ENCODE data around the gene CFAP54. TPM values are rescaled to one million over a fixed set of nuclear protein-coding genes. Genes with fewer than 3 reads are reported as not detected.

Gene CFAP54
- total RNA-seq, 1 donor from 2014 or later = 0.64 TPM

DNA sequence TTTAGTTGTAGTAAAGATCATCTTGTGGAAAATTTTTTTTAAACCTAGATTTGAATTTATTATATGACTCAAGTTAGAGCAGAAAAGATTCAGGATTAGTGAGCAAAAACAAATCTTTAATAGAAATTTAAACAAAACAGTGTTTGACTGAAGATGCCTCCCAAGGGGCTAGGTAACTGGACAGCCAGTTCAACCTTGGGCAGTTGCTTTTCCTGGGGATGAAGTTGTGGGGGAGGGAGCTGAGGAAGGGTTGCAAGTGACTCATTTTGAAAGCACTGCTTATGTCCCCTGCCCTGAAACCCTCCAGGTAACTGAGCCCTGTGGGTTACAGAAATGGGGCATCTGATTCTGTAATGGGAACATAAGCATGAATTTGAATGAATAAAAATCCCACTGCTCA lies 13.1 kb downstream of the CFAP54 start:
- ChIA-PET CTCF (interaction anchor here (0.9 to 1.1 kb wide), 2 partner anchors 13 to 102 kb away, joined by 3 read pairs; partner anchors contain the start of genes CDK17 and CFAP54), POLR2A (interaction anchor here (1.1 to 2.2 kb wide), 2 partner anchors 14 to 103 kb away, joined by 3 to 12 read pairs; partner anchors contain the start of gene CDK17)
- Mint-ChIP-seq H3K4me1 (peaks cover 32% of the 10 kb centered on the region), H3K27me3 (no peaks in the 10 kb centered on the region), H3K27ac (peak overlapping the region; percentile 71), H3K36me3 (ENCODE audit: low read depth) (no peaks in the 10 kb centered on the region), H3K4me3 (no peak overlapping the region), H3K9me3 (no peaks in the 10 kb centered on the region)
- DNase-seq (no peak), ATAC-seq (ENCODE audit: low read depth) (no peak)
- TF ChIP-seq, protein P1, sequence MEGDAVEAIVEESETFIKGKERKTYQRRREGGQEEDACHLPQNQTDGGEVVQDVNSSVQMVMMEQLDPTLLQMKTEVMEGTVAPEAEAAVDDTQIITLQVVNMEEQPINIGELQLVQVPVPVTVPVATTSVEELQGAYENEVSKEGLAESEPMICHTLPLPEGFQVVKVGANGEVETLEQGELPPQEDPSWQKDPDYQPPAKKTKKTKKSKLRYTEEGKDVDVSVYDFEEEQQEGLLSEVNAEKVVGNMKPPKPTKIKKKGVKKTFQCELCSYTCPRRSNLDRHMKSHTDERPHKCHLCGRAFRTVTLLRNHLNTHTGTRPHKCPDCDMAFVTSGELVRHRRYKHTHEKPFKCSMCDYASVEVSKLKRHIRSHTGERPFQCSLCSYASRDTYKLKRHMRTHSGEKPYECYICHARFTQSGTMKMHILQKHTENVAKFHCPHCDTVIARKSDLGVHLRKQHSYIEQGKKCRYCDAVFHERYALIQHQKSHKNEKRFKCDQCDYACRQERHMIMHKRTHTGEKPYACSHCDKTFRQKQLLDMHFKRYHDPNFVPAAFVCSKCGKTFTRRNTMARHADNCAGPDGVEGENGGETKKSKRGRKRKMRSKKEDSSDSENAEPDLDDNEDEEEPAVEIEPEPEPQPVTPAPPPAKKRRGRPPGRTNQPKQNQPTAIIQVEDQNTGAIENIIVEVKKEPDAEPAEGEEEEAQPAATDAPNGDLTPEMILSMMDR (IDR thresholded peaks at IDR 0.05) = no peak
- intact Hi-C loops (cut with micrococcal nuclease) = loop anchor here (1.0 kb wide), 1 partner anchor 13 kb away; the partner anchor contains the start of gene CFAP54

DNA sequence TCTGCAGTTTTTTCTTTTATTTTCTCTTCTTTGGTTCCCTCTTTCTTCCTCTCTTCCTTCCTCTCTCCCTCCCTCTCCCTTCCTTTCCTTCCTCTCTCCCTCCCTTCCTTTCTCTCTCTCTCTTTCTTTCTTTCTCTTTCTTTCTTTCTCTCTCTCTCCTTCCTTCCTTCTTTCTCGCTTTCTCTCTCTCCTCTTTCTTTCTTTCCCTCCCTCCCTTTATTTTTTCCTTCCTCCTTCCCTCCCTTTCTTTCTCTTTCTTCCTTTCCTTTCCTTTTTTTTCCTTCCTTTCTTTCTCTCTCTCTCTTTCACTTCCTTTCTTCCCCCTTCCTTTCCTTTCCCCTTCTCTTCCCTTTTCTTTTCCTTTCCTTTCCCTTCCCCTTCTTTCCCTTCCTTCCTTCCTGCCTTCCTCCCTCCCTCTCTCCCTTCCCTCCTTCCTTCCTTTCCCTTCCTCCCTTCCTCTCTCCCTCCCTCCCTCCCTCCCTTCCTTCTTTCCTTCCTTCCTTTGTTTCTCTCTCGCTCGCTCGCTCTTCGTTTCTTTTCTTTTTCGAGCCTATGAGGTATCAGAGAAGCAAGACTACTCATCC lies 13.7 kb downstream of the CFAP54 start:
- H3K27ac Mint-ChIP-seq = no peak overlapping the region
- H3K4me3 Mint-ChIP-seq = no peak overlapping the region
- H3K4me1 Mint-ChIP-seq = peaks cover 32% of the 10 kb centered on the region
- TF ChIP-seq, protein P1 (IDR thresholded peaks at IDR 0.05) = no peak
- no peaks in the 10 kb centered on the region for H3K9me3 Mint-ChIP-seq
- intact Hi-C loops (cut with micrococcal nuclease) = loop anchor here (1.0 kb wide), 1 partner anchor 14 kb away; the partner anchor contains the start of gene CFAP54
- H3K36me3 Mint-ChIP-seq (ENCODE audit: low read depth) = no peaks in the 10 kb centered on the region
- ChIA-PET CTCF (no interaction called here), POLR2A (interaction anchor here (1.1 kb wide), 1 partner anchor 14 kb away, joined by 3 read pairs; no protein-coding TSS in a partner anchor)
- ATAC-seq (ENCODE audit: low read depth) (no peak), DNase-seq (no peak)
- no peaks in the 10 kb centered on the region for H3K27me3 Mint-ChIP-seq

DNA sequence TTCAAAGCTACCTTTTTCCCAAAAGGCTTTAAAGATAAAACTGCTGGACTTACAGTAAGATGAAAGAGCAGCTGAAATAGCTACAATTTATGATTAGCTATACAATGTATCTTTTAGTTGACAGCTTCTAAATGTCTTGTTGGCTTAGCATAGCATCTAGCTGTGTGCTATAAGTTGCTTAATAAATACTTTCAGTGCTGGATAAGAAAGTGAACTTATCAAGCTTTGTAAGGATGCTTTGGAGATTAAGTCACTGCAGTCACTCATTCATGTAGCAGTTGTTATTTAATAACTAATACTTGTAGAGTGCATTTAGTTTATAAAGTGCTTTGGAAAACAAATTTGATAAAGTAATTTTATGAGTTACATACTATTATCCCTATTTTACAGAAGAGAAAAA lies 14.6 kb downstream of the CFAP54 start:
- intact Hi-C loops (cut with micrococcal nuclease) = no loop called here
- TF ChIP-seq, protein P1 (IDR thresholded peaks at IDR 0.05) = no peak
- ATAC-seq (ENCODE audit: low read depth) (no peak), DNase-seq (no peak)
- ChIA-PET POLR2A (interaction anchor here (0.5 to 0.9 kb wide), 2 partner anchors 103 to 157 kb away, joined by 3 read pairs; partner anchors contain the start of gene CDK17), CTCF (interaction anchor here (0.8 to 1.2 kb wide), 2 partner anchors 13 to 286 kb away, joined by 3 to 4 read pairs; no protein-coding TSS in a partner anchor)
- Mint-ChIP-seq H3K9me3 (no peaks in the 10 kb centered on the region), H3K36me3 (ENCODE audit: low read depth) (no peaks in the 10 kb centered on the region), H3K27ac (no peak overlapping the region), H3K4me3 (no peak overlapping the region), H3K4me1 (peaks cover 32% of the 10 kb centered on the region), H3K27me3 (no peaks in the 10 kb centered on the region)

DNA sequence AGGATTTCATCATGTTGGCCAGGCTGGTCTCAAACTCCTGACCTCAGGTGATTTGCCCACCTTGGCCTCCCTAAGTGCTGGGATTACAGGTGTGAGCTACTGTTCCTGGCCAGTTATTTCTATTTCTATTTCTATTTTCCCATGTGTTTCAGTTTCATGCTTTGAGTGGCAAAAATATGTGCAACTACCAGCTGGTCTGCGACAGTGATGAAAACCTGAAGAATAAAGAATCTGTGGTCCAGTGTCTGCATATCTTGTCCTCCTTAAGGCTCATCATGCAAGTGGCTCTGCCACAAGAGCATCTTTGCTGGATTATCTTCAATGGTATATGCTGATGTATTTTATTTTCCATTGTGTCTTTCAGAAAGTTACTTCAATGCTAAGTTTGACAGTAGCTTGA lies 17.4 kb downstream of the CFAP54 start:
- POLR2A ChIA-PET = no interaction called here
- intact Hi-C loops (cut with micrococcal nuclease) = no loop called here

DNA sequence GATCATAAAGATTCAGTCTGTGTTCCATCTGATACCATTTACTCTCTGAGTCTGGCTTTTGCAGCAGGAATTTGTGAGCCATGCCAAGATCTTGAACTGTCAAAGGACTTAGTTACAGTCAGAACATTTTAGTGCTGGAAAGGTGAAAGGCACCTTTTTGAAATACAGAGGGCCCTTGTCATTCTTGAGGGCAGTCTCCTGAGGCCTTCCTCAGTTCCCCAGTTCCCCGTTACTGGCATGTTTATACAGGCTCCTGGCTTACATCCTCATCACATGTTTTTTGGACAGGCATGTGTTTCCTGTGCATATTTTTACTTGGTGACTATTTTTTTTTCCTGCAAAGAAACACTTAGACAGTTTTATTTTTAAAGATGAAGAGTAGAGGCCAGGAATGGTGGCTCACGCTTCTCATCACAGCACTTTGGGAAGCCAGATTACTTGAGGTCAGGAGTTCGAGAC lies 21.0 kb downstream of the CFAP54 start:
- ChIA-PET CTCF (no interaction called here), POLR2A (no interaction called here)
- no peaks in the 10 kb centered on the region for H3K36me3 Mint-ChIP-seq (ENCODE audit: low read depth)
- H3K4me3 Mint-ChIP-seq = no peak overlapping the region
- no peaks in the 10 kb centered on the region for H3K27me3 Mint-ChIP-seq
- H3K4me1 Mint-ChIP-seq = peaks cover 13% of the 10 kb centered on the region
- TF ChIP-seq, protein P1 (IDR thresholded peaks at IDR 0.05) = no peak
- no peaks in the 10 kb centered on the region for H3K9me3 Mint-ChIP-seq
- no peak for ATAC-seq (ENCODE audit: low read depth)
- intact Hi-C loops (cut with micrococcal nuclease) = loop anchor here (10.0 kb wide), 2 partner anchors 216 to 656 kb away; partner anchors contain the start of gene SNRPF
- DNase-seq = no peak
- H3K27ac Mint-ChIP-seq = no peak overlapping the region

More for the DNA sequence above, 17.4 kb downstream of the CFAP54 start:
- Mint-ChIP-seq H3K27me3 (no peaks in the 10 kb centered on the region), H3K36me3 (ENCODE audit: low read depth) (no peaks in the 10 kb centered on the region), H3K9me3 (no peaks in the 10 kb centered on the region), H3K4me3 (no peak overlapping the region), H3K27ac (no peak overlapping the region), H3K4me1 (peaks cover 14% of the 10 kb centered on the region)
- TF ChIP-seq, protein P1 (IDR thresholded peaks at IDR 0.05) = no peak
- CTCF ChIA-PET = interaction anchor here (1.0 kb wide), 1 partner anchor 10 kb away, joined by 3 read pairs; no protein-coding TSS in a partner anchor
- ATAC-seq (ENCODE audit: low read depth) (no peak), DNase-seq (no peak)

Measured in activated B cell treated with CpG ODN at 0.5 μM for 24 hours (primary cell).